Measurements from ENCODE around the gene IGFBP7.
"Not testable (repeated sequence)": the region's sequence is repeated elsewhere in the genome, so short reads cannot be mapped to it uniquely, and the experiment has no call there.

The IGFBP7 gene

DNA sequence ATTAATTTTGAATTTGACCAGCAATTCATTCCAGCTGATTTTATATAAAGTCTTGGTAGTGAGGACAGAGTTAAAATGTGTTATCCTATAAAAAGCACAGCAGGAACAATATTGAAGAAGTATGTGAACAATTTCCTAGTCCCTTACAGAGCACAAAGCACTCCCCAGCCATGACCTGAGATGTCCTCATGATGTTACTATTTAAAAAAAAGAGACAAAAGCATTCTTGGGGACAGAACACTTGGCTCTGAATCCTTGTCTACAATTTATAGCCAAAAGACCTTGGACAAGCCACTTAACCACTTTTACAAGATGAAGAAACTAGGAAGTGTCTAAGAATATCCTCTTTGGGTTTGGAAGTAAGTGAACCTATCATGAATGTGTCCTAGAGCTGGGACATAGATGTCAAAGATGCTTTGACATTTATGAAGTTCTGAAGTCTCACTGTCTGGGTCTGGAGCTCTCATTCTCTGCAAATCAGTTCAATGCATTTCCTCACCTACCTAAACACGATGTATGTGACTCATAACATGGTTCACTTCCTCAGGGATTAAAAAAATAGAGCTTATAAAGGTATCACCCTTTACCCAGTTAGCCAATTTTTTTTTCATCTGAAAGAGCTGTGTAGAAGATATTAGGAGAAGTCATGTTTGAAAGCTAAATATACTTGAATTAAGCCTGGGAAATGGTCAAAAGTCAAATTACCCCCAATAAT, 61.4 kb downstream of the IGFBP7 start:
- Histone ChIP-seq H3K27me3 (ENCODE audit: insufficient read depth, low read length) (no peaks in the 10 kb centered on the region), H3K4me3 (ENCODE audit: low read length) (no peak overlapping the region), H3K4me1 (ENCODE audit: insufficient read depth, low read length) (no peaks in the 10 kb centered on the region), H3K36me3 (ENCODE audit: insufficient read depth, low read length) (no peaks in the 10 kb centered on the region), H3K9me3 (ENCODE audit: low read length) (no peaks in the 10 kb centered on the region), H2AFZ (ENCODE audit: low read depth, low read length) (no peak overlapping the region)

DNA sequence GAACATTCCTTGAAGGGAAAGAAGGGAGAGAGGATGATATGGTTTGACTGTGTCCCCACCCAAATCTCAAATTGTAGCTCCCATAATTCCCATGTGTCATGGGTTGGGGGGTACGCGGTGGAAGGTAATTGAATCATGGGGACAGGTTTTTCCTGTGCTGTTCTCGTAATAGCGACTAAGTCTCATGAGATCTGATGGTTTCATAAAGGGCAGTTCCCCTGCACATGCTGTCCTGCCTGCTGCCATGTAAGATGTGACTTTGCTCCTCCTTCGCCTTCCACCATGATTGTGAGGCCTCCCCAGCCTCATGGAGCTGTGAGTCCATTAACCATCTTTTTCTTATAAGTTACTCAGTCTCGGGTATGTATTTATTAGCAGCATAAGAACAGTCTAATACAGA, 63.1 kb downstream of the IGFBP7 start:
- not testable (repeated sequence) for H3K36me3 ChIP-seq (ENCODE audit: insufficient read depth, low read length); H3K4me1 ChIP-seq (ENCODE audit: insufficient read depth, low read length); H3K9me3 ChIP-seq (ENCODE audit: low read length); H2AFZ ChIP-seq (ENCODE audit: low read depth, low read length); H3K4me3 ChIP-seq (ENCODE audit: low read length); H3K27me3 ChIP-seq (ENCODE audit: insufficient read depth, low read length)

DNA sequence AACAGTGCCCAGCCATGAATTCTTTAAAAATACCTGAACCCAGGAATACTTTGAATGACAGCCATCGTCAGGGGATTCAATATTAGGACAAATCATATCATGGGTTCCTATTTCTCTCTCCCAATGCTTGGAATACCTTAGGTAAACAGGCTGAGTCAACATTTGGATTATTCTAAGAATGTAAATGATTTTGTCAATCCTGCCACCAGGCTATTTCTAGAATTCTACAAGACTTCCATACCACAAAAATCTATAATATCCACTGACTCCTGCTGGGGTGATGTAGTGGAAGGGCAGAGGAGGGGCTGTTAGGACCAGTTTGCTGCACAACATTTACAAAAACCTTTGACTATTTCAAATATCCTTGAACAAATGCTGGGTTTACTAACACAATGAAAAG, 65.2 kb downstream of the IGFBP7 start:
- Histone ChIP-seq H3K4me1 (ENCODE audit: insufficient read depth, low read length) (no peaks in the 10 kb centered on the region), H3K4me3 (ENCODE audit: low read length) (no peak overlapping the region), H3K9me3 (ENCODE audit: low read length) (no peaks in the 10 kb centered on the region), H3K36me3 (ENCODE audit: insufficient read depth, low read length) (no peaks in the 10 kb centered on the region), H3K27me3 (ENCODE audit: insufficient read depth, low read length) (no peaks in the 10 kb centered on the region), H2AFZ (ENCODE audit: low read depth, low read length) (no peak overlapping the region)

- Histone ChIP-seq H3K36me3 (ENCODE audit: insufficient read depth, low read length) (no peaks in the 10 kb centered on the region), H3K4me3 (ENCODE audit: low read length) (no peak overlapping the region), H3K27me3 (ENCODE audit: insufficient read depth, low read length) (no peaks in the 10 kb centered on the region), H2AFZ (ENCODE audit: low read depth, low read length) (no peak overlapping the region), H3K4me1 (ENCODE audit: insufficient read depth, low read length) (no peaks in the 10 kb centered on the region), H3K9me3 (ENCODE audit: low read length) (no peaks in the 10 kb centered on the region)
Measured at GRCh38 chr4:57044279-57044678, 65.9 kb downstream of the IGFBP7 start.

DNA sequence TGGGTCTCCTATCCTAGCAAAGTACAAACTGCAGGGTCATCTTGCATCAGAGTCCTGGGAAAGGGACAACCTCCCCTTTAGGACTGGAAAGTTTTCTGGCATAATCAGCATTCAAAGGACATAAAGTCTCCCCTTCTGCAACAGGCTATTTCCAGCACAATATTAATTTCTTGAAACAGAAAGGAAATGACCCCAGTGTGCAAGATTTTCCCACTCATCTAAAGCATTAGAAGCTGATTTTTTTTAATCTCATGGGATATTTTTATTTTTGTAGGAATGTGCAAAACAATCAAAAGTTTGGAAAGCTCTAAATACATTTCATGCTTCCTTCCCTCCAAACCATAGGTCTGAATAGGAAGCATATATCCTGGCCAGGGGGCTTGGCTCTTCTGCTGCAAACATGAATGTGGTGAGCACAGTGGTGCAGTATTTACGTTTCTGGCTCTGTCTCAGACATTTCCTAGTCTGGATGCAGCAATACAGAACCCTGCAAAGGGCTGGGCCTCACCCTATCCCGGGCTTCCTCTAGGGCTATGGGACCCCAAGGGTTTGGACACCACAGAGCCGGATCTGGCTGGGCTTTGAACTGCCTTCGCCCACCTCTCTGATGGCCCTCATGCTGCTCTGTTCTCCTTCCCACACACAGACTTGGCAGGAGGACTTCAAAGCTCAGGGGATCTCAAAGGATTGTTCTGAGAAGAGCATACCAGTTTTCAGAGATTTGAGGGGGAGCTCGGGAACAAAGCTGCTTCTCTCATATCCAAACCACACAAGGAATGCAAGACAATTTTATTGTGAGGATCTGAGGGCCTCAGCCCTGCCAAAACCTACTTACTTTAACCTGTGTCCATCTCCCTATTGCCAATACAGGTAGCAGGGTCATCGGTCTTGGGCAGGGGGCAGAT, 66.6 kb downstream of the IGFBP7 start:
- Histone ChIP-seq H2AFZ (ENCODE audit: low read depth, low read length) (no peak overlapping the region), H3K36me3 (ENCODE audit: insufficient read depth, low read length) (no peaks in the 10 kb centered on the region), H3K9me3 (ENCODE audit: low read length) (no peaks in the 10 kb centered on the region), H3K27me3 (ENCODE audit: insufficient read depth, low read length) (no peaks in the 10 kb centered on the region), H3K4me3 (ENCODE audit: low read length) (no peak overlapping the region), H3K4me1 (ENCODE audit: insufficient read depth, low read length) (no peaks in the 10 kb centered on the region)

GRCh38 chr4:57042711-57043169, 67.4 kb downstream of the IGFBP7 start:
- H3K9me3 ChIP-seq (ENCODE audit: low read length), result no peaks in the 10 kb centered on the region
- no peaks in the 10 kb centered on the region for H3K27me3 ChIP-seq (ENCODE audit: insufficient read depth, low read length)
- H2AFZ ChIP-seq (ENCODE audit: low read depth, low read length), result no peak overlapping the region
- H3K4me3 ChIP-seq (ENCODE audit: low read length), result no peak overlapping the region
- H3K4me1 ChIP-seq (ENCODE audit: insufficient read depth, low read length), result no peaks in the 10 kb centered on the region
- no peaks in the 10 kb centered on the region for H3K36me3 ChIP-seq (ENCODE audit: insufficient read depth, low read length)

DNA sequence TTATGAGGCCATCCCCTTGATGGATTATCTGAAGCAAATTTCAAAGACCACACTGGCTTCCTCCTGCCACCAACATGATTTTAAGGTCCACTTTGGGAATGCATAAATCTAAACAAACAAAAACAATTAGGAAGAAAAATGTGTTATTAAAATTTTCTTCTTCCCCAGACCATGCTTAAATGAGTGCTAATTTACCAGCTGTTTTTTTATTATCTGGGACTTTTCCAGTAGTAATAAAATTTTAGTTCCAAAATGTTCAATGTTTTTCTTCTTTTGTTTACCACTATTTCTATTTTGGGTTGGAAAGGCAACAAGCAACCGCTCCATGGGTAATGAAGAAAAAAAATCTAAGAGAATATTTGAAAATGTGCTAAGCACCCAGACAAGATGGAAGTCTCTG, 69.2 kb downstream of the IGFBP7 start:
- H3K9me3 ChIP-seq (ENCODE audit: low read length), result no peaks in the 10 kb centered on the region
- no peaks in the 10 kb centered on the region for H3K27me3 ChIP-seq (ENCODE audit: insufficient read depth, low read length)
- H2AFZ ChIP-seq (ENCODE audit: low read depth, low read length), result no peak overlapping the region

DNA sequence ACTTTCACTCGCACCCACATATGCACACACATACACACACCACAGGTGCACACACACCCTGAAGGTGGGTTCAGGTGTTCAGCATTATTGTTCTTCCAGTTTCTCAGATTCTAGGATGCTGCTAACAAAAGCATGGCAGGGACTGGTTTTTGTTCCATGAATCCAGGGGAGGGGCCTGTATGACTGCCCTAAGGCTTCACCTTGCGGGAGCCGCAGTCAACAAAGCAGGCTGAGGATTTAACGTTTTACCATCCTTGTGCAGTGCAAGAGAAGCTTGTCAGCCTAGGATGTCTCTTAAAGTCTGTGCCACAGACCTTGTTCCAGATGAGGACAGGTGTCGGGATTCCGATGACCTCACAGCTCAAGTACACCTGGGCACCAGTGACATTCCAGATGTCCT, 69.7 kb downstream of the IGFBP7 start:
- H3K4me1 ChIP-seq (ENCODE audit: insufficient read depth, low read length), result no peaks in the 10 kb centered on the region
- H2AFZ ChIP-seq (ENCODE audit: low read depth, low read length), result no peak overlapping the region
- H3K9me3 ChIP-seq (ENCODE audit: low read length), result no peaks in the 10 kb centered on the region
- no peaks in the 10 kb centered on the region for H3K36me3 ChIP-seq (ENCODE audit: insufficient read depth, low read length)
- H3K27me3 ChIP-seq (ENCODE audit: insufficient read depth, low read length), result no peaks in the 10 kb centered on the region
- no peak overlapping the region for H3K4me3 ChIP-seq (ENCODE audit: low read length)

More for the DNA sequence above, 69.2 kb downstream of the IGFBP7 start:
- H3K4me1 ChIP-seq (ENCODE audit: insufficient read depth, low read length), result no peaks in the 10 kb centered on the region
- no peak overlapping the region for H3K4me3 ChIP-seq (ENCODE audit: low read length)
- no peaks in the 10 kb centered on the region for H3K36me3 ChIP-seq (ENCODE audit: insufficient read depth, low read length)

DNA sequence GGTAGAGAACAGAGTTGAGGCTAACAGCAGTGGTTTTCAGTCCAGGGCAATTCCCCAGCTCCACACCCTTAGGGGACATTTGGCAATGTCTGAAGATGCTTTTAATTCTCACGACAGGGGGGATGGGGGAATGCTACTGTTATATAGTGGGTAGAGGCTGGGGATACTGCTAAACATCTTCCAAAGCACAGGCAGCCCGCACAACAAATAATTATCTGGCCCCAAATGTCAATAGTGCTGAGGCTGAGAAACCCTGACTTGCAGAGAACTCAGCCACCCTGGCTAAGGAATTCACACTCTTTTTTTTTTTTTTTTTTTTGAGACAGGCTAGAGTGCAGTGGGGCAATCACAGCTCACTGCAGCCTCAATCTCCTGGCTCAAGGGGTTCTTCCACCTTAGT, 70.8 kb downstream of the IGFBP7 start:
- Histone ChIP-seq H3K27me3 (ENCODE audit: insufficient read depth, low read length) (no peaks in the 10 kb centered on the region), H2AFZ (ENCODE audit: low read depth, low read length) (no peak overlapping the region), H3K4me3 (ENCODE audit: low read length) (no peak overlapping the region), H3K36me3 (ENCODE audit: insufficient read depth, low read length) (no peaks in the 10 kb centered on the region), H3K9me3 (ENCODE audit: low read length) (no peaks in the 10 kb centered on the region), H3K4me1 (ENCODE audit: insufficient read depth, low read length) (no peaks in the 10 kb centered on the region)

DNA sequence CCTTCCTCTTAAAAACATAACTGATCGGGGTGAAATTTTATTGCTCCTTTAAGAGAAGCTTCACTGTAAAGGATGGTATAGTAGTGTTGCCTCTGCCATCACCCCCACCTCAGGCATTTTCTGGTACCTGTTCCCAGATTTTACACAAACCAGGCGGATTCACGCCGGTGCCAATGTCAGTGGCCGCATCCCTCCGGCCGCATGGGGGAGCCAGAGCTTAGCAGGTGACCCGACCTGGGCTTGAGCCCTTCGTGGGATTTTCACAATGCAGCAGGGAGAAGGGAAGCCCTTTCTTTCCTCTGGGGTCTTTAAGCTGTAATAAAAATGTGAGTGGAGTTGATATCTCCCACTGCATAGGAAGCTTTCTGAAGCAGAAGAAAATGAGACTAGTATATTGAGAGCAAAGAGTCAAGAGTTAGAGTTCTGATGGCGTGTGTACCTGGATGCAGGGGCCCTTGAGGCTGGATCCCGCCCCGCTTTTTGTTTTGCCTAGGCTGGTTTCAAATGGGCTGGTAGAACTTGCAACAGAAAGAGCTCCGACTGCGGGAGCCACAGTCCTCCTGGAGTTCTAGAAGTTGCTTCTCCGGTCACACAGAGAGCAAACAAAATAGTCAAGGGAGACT, 72.1 kb downstream of the IGFBP7 start:
- H3K4me1 ChIP-seq (ENCODE audit: insufficient read depth, low read length), result no peaks in the 10 kb centered on the region
- no peak overlapping the region for H2AFZ ChIP-seq (ENCODE audit: low read depth, low read length)
- H3K4me3 ChIP-seq (ENCODE audit: low read length), result no peak overlapping the region

GRCh38 chr4:57034520-57034919, 75.7 kb downstream of the IGFBP7 start:
- Histone ChIP-seq H3K9me3 (ENCODE audit: low read length) (no peaks in the 10 kb centered on the region), H3K4me1 (ENCODE audit: insufficient read depth, low read length) (no peaks in the 10 kb centered on the region), H3K4me3 (ENCODE audit: low read length) (no peak overlapping the region), H2AFZ (ENCODE audit: low read depth, low read length) (no peak overlapping the region), H3K36me3 (ENCODE audit: insufficient read depth, low read length) (peaks cover 32% of the 10 kb centered on the region), H3K27me3 (ENCODE audit: insufficient read depth, low read length) (no peaks in the 10 kb centered on the region)

More for the DNA sequence above, 72.1 kb downstream of the IGFBP7 start:
- Histone ChIP-seq H3K27me3 (ENCODE audit: insufficient read depth, low read length) (no peaks in the 10 kb centered on the region), H3K36me3 (ENCODE audit: insufficient read depth, low read length) (no peaks in the 10 kb centered on the region), H3K9me3 (ENCODE audit: low read length) (no peaks in the 10 kb centered on the region)

GRCh38 chr4:57023104-57023503, 87.1 kb downstream of the IGFBP7 start:
- no peaks in the 10 kb centered on the region for H3K4me1 ChIP-seq (ENCODE audit: insufficient read depth, low read length)
- no peak overlapping the region for H3K4me3 ChIP-seq (ENCODE audit: low read length)
- H2AFZ ChIP-seq (ENCODE audit: low read depth, low read length), result no peak overlapping the region
- no peaks in the 10 kb centered on the region for H3K27me3 ChIP-seq (ENCODE audit: insufficient read depth, low read length)
- H3K9me3 ChIP-seq (ENCODE audit: low read length), result no peaks in the 10 kb centered on the region
- H3K36me3 ChIP-seq (ENCODE audit: insufficient read depth, low read length), result peaks cover 92% of the 10 kb centered on the region

DNA sequence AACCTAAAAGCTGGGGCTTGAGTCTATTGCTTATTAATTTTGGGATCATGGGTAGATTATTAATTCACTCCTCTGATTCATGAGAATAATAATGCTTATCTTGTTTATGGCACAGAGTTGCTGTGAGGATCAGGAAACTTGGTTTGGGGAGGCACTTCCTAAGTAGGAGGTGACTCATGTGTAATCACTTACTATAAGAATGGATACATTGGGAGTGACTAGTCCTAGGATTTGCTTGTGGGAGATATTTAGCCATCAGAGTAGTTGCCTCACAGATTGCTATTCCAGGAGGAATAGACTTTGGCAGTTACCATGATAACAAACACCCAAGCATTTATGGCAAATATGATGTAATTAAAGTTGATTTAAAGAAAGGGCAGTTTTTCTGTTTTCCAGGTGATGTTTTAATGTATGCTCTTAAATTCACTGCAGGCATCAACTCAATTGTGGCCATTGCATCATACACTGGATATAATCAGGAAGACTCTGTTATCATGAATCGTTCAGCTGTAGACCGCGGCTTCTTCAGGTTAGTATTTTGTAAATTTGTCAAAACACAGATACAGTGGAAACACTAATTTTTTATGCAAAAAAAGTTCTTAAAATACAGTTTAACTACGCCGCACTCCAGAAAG, 89.6 kb downstream of the IGFBP7 start:
- H2AFZ ChIP-seq (ENCODE audit: low read depth, low read length), result no peak overlapping the region
- H3K9me3 ChIP-seq (ENCODE audit: low read length), result no peaks in the 10 kb centered on the region
- no peaks in the 10 kb centered on the region for H3K4me1 ChIP-seq (ENCODE audit: insufficient read depth, low read length)
- peaks cover 94% of the 10 kb centered on the region for H3K36me3 ChIP-seq (ENCODE audit: insufficient read depth, low read length)
- H3K27me3 ChIP-seq (ENCODE audit: insufficient read depth, low read length), result no peaks in the 10 kb centered on the region
- H3K4me3 ChIP-seq (ENCODE audit: low read length), result no peak overlapping the region

Measured in neuron (in vitro differentiated cells).